ENCODE measurements around the gene B4GALT6. TPM values are rescaled to one million over a fixed set of nuclear protein-coding genes. Genes with fewer than 3 reads are reported as not detected.

The B4GALT6 gene
- total RNA-seq, 1 experiment from 2014 or later = 2.8 TPM

GRCh38 chr18:31659576-31660177 lies 24.7 kb downstream of the B4GALT6 start:
- no peak for DNase-seq (ENCODE audit: low read depth)

GRCh38 chr18:31658670-31659575 lies 25.5 kb downstream of the B4GALT6 start:
- DNase-seq (ENCODE audit: low read depth) = no peak

- no peak for DNase-seq (ENCODE audit: low read depth)
These were observed 26.3 kb downstream of the B4GALT6 start for GRCh38 chr18:31657823-31658669.

- no peak for DNase-seq (ENCODE audit: low read depth)
These were observed 27.6 kb downstream of the B4GALT6 start for GRCh38 chr18:31656754-31657153.

- DNase-seq (ENCODE audit: low read depth) = no peak
These were observed 29.0 kb downstream of the B4GALT6 start for GRCh38 chr18:31655354-31655753.

GRCh38 chr18:31652877-31653276 lies 31.5 kb downstream of the B4GALT6 start:
- DNase-seq (ENCODE audit: low read depth) = no peak

- DNase-seq (ENCODE audit: low read depth) = no peak
These were observed 32.0 kb downstream of the B4GALT6 start for GRCh38 chr18:31652357-31652756.

GRCh38 chr18:31651369-31651768 lies 33.0 kb downstream of the B4GALT6 start:
- DNase-seq (ENCODE audit: low read depth) = no peak

GRCh38 chr18:31649978-31650719 lies 34.2 kb downstream of the B4GALT6 start:
- peak; percentile 3 for DNase-seq (ENCODE audit: low read depth)

GRCh38 chr18:31649449-31649848 lies 34.9 kb downstream of the B4GALT6 start:
- DNase-seq (ENCODE audit: low read depth) = no peak

GRCh38 chr18:31648966-31649429 lies 35.4 kb downstream of the B4GALT6 start:
- DNase-seq (ENCODE audit: low read depth) = peak; percentile 75

- no peak for DNase-seq (ENCODE audit: low read depth)
These were observed 35.9 kb downstream of the B4GALT6 start for GRCh38 chr18:31648458-31648857.

GRCh38 chr18:31647127-31647753 lies 37.1 kb downstream of the B4GALT6 start:
- no peak for DNase-seq (ENCODE audit: low read depth)

GRCh38 chr18:31646332-31647126 lies 37.9 kb downstream of the B4GALT6 start:
- peak; percentile 39 for DNase-seq (ENCODE audit: low read depth)

GRCh38 chr18:31645411-31645810 lies 39.0 kb downstream of the B4GALT6 start:
- DNase-seq (ENCODE audit: low read depth) = no peak

- no peak for DNase-seq (ENCODE audit: low read depth)
These were observed 41.4 kb downstream of the B4GALT6 start for GRCh38 chr18:31643003-31643402.

- DNase-seq (ENCODE audit: low read depth) = no peak
These were observed 46.9 kb downstream of the B4GALT6 start for GRCh38 chr18:31637445-31637844.

- no peak for DNase-seq (ENCODE audit: low read depth)
These were observed 48.0 kb downstream of the B4GALT6 start for GRCh38 chr18:31636387-31636786.

GRCh38 chr18:31634331-31634713 lies 50.1 kb downstream of the B4GALT6 start:
- no peak for DNase-seq (ENCODE audit: low read depth)

Measured in RPMI7951 (cell line).